HCT116 (cell line): Measurements from ENCODE around the gene NEUROD2. TPM values are rescaled to one million over a fixed set of nuclear protein-coding genes. Genes with fewer than 3 reads are reported as not detected.

ENCODE experiments used
- ATAC-seq: fragments of 200-7000 bp; cut with Tn5 transposase; 2 replicates; pipeline ENCODE4 v1.9.1; 2020; ENCODE audit warnings: mild to moderate bottlenecking, moderate library complexity
- BruUV-seq: library from RNA; stranded (reverse); fragments of 400-500 nt; replicated peaks from 2 replicates; lab custom pipeline; 2021; lab: Mats Ljungman, UMichigan
- CTCF ChIA-PET: fragments of 300-600 bp; sonication (Branson Sonifier 250); formaldehyde crosslinking; loops from one replicate; lab custom pipeline; 2021; ENCODE audit warnings: antibody characterized with exemption; lab: Charles Lee
- POLR2A ChIA-PET: fragments of 300-600, 350-600 bp; sonication (Branson Sonifier 250); formaldehyde crosslinking; loops from one replicate; lab custom pipeline; 2021; ENCODE audit warnings: antibody characterized with exemption; lab: Charles Lee
- RAD21 ChIA-PET, 2 experiments: fragments of 300-600 bp; sonication (Branson Sonifier 250); formaldehyde crosslinking; loops; one replicate each; lab custom pipeline; 2023; ENCODE audit warnings: low total read pairs in 2 of 2; ENCODE audit not compliant: uncharacterized antibody in 2 of 2, unreplicated experiment in 2 of 2, low non-redundant PET in 1 of 2; lab: Charles Lee
- DNase-seq: peaks from one replicate; pipeline ENCODE4 v3.0.0-alpha.2; 2010; ENCODE audit warnings: low read depth, low spot score
- H2AFZ ChIP-seq: fragments of 200-600 bp; shearing (Covaris generic), sonication (generic); 2 replicates; pipeline ENCODE4 v1.6.1; 2017; ENCODE audit warnings: low read depth, mixed run types, mixed read lengths, antibody characterized with exemption, low read length; ENCODE audit not compliant: poor library complexity, severe bottlenecking
- H3K27ac ChIP-seq: 2 replicates; pipeline ENCODE4 v1.5.1; 2012; ENCODE audit warnings: low read depth, low read length
- H3K27me3 ChIP-seq: fragments of 200-600 bp; sonication (generic); 2 replicates; pipeline ENCODE4 v1.6.1; 2016; ENCODE audit warnings: mixed run types, low read length, mixed read lengths; ENCODE audit not compliant: insufficient read depth
- H3K36me3 ChIP-seq, 2 experiments: fragments of 200-500 bp in 1 of 2; fragments of 200-600 bp in 1 of 2; sonication (Bioruptor generic) in 1 of 2; sonication (generic) in 1 of 2; 2 replicates each; pipeline versions ENCODE4 v1.5.1 to v1.6.1; 2014 to 2016; ENCODE audit warnings: low read length in 2 of 2, inconsistent platforms in 1 of 2, mixed read lengths in 1 of 2, mixed run types in 1 of 2; ENCODE audit not compliant: insufficient read depth in 2 of 2, control insufficient read depth in 1 of 2
- H3K4me1 ChIP-seq, 2 experiments: fragments of 200-600 bp in 1 of 2; sonication (generic) in 1 of 2; 2 replicates each; pipeline versions ENCODE4 v1.5.1 to v1.6.1; 2012 to 2017; ENCODE audit warnings: low read length in 2 of 2, inconsistent platforms in 1 of 2, mild to moderate bottlenecking in 1 of 2, mixed read lengths in 1 of 2, mixed run types in 1 of 2, moderate library complexity in 1 of 2; ENCODE audit not compliant: insufficient read depth in 2 of 2, control insufficient read depth in 1 of 2
- H3K4me2 ChIP-seq: fragments of 200-600 bp; sonication (generic); 2 replicates; pipeline ENCODE4 v1.6.1; 2017; ENCODE audit warnings: mixed run types, low read length, mixed read lengths
- H3K4me3 ChIP-seq, 2 experiments: fragments of 200-600 bp in 1 of 2; sonication (generic) in 1 of 2; replicated peaks in 1 of 2; 2 replicates each; pipeline ENCODE4 v1.5.1; 2011 to 2016; ENCODE audit warnings: low read length in 2 of 2, control low read depth in 1 of 2, low read depth in 1 of 2, mild to moderate bottlenecking in 1 of 2, mixed read lengths in 1 of 2, mixed run types in 1 of 2
- H3K79me2 ChIP-seq: fragments of 200-600 bp; sonication (generic); 2 replicates; pipeline ENCODE4 v1.6.1; 2017; ENCODE audit warnings: mild to moderate bottlenecking, mixed run types, low read length, moderate library complexity, mixed read lengths; ENCODE audit not compliant: insufficient read depth
- H3K9ac ChIP-seq: fragments of 200-600 bp; sonication (generic); 2 replicates; pipeline ENCODE4 v1.6.1; 2016; ENCODE audit warnings: low read length, mixed read lengths
- H3K9me2 ChIP-seq: fragments of 200-600 bp; sonication (generic), shearing (Covaris generic); 2 replicates; pipeline ENCODE4 v1.6.1; 2017; ENCODE audit warnings: mixed run types, mild to moderate bottlenecking, moderate library complexity; ENCODE audit not compliant: insufficient read depth
- H3K9me3 ChIP-seq, 2 experiments: fragments of 200-500 bp in 1 of 2; fragments of 200-600 bp in 1 of 2; sonication (Bioruptor generic) in 1 of 2; sonication (generic) in 1 of 2; 2 replicates each; pipeline ENCODE4 v1.6.1; 2014 to 2017; ENCODE audit warnings: low read length in 2 of 2, mixed read lengths in 2 of 2, inconsistent platforms in 1 of 2, low read depth in 1 of 2, mild to moderate bottlenecking in 1 of 2, mixed run types in 1 of 2, moderate library complexity in 1 of 2; ENCODE audit not compliant: control insufficient read depth in 1 of 2, insufficient read depth in 1 of 2
- H4K20me1 ChIP-seq: fragments of 200-600 bp; sonication (generic), shearing (Covaris generic); 2 replicates; pipeline ENCODE4 v1.6.1; 2017; ENCODE audit warnings: mixed run types, mild to moderate bottlenecking, moderate library complexity; ENCODE audit not compliant: insufficient read depth
- CEBPB ChIP-seq: IDR thresholded peaks from 2 replicates; pipeline ENCODE4 v1.6.1; 2012; ENCODE audit warnings: low read depth
- EGR1 ChIP-seq: IDR thresholded peaks from 2 replicates; pipeline ENCODE4 v1.6.1; 2012; ENCODE audit warnings: low read depth
- ELF1 ChIP-seq: IDR thresholded peaks from 2 replicates; pipeline ENCODE4 v1.6.1; 2012; ENCODE audit warnings: low read depth, borderline replicate concordance
- EZH2 ChIP-seq: fragments of 200-600 bp; sonication (generic); IDR thresholded peaks from 2 replicates; pipeline ENCODE4 v1.6.1; 2017; ENCODE audit warnings: antibody characterized with exemption, mixed run types
- FOSL1 ChIP-seq: IDR thresholded peaks from 2 replicates; pipeline ENCODE4 v1.6.1; 2012; ENCODE audit warnings: low read depth
- POLR2A ChIP-seq: IDR thresholded peaks from 2 replicates; pipeline ENCODE4 v1.7.0; 2011; ENCODE audit warnings: borderline replicate concordance; ENCODE audit not compliant: insufficient read depth, insufficient read length; ENCODE audit errors: extremely low read depth
- SIN3A ChIP-seq: IDR thresholded peaks from 2 replicates; pipeline ENCODE4 v1.6.1; 2012; ENCODE audit warnings: low read depth
- SRF ChIP-seq: IDR thresholded peaks from 2 replicates; pipeline ENCODE4 v1.6.1; 2012; ENCODE audit warnings: low read depth
- TCF7L2 ChIP-seq: IDR thresholded peaks from 2 replicates; pipeline ENCODE4 v1.7.0; 2011; ENCODE audit warnings: borderline replicate concordance, inconsistent platforms; ENCODE audit not compliant: insufficient read depth, insufficient read length; ENCODE audit errors: extremely low read depth
- YY1 ChIP-seq: IDR thresholded peaks from 2 replicates; pipeline ENCODE4 v1.6.1; 2011; ENCODE audit warnings: low read length, low read depth, moderate library complexity, mild to moderate bottlenecking; ENCODE audit not compliant: insufficient replicate concordance; ENCODE audit errors: extremely low read depth
- ZNF274 ChIP-seq: fragments of 200-500 bp; sonication (Bioruptor generic); IDR thresholded peaks from 2 replicates; pipeline ENCODE4 v1.6.1; 2014; ENCODE audit warnings: mild to moderate bottlenecking, low read depth, low read length, inconsistent platforms
- intact Hi-C: fragments of 100-400 bp; cut with micrococcal nuclease; formaldehyde crosslinking; loops from 2 replicates; pipeline ENCODE4 v1.10.0; 2022
- total RNA-seq: library from RNA; stranded (reverse); gene quantifications from one replicate; pipeline ENCODE4 v1.2.1, GENCODE V29; 2021; ENCODE audit not compliant: unreplicated experiment
- TF ChIP-seq, protein P1 (sequence below): IDR thresholded peaks from 2 replicates; pipeline ENCODE4 v1.6.1; 2011; ENCODE audit warnings: mild to moderate bottlenecking, low read length, moderate library complexity; ENCODE audit not compliant: insufficient replicate concordance; ENCODE audit errors: extremely low read depth
- TF ChIP-seq, protein P2 (sequence below): IDR thresholded peaks from 2 replicates; pipeline ENCODE4 v1.6.1; 2012

The NEUROD2 gene
- total RNA-seq, 1 experiment from 2014 or later = not detected

DNA sequence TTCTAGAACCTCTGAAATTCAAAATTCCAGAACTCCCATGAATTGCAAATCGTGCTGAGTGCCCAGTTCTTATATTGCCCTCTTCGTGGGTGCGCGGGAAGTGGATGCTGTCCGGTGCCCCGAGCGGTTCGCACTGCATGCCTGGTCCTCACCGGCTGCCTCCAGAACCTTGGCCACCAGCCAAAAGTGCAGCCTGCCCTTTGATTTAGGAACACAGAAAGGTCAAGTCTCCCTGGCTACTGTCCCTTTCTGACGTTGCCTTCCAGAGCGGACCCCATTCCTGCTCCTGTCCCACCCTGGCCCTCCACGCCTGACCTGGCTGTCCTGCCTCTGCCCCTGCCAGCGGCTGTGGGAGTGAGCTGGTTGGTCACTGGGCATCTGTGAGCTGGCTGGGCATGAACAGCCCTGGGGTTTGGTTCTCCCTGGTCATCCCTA, 9.7 kb downstream of the NEUROD2 start:
- intact Hi-C loops = no loop called here
- no peak for TF ChIP-seq POLR2A
- TF ChIP-seq, protein P1, sequence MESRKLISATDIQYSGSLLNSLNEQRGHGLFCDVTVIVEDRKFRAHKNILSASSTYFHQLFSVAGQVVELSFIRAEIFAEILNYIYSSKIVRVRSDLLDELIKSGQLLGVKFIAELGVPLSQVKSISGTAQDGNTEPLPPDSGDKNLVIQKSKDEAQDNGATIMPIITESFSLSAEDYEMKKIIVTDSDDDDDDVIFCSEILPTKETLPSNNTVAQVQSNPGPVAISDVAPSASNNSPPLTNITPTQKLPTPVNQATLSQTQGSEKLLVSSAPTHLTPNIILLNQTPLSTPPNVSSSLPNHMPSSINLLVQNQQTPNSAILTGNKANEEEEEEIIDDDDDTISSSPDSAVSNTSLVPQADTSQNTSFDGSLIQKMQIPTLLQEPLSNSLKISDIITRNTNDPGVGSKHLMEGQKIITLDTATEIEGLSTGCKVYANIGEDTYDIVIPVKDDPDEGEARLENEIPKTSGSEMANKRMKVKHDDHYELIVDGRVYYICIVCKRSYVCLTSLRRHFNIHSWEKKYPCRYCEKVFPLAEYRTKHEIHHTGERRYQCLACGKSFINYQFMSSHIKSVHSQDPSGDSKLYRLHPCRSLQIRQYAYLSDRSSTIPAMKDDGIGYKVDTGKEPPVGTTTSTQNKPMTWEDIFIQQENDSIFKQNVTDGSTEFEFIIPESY = no peak
- no peak for TF ChIP-seq EZH2
- TF ChIP-seq, protein P2, sequence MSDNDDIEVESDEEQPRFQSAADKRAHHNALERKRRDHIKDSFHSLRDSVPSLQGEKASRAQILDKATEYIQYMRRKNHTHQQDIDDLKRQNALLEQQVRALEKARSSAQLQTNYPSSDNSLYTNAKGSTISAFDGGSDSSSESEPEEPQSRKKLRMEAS = no peak
- no peak for TF ChIP-seq SRF
- no peak for TF ChIP-seq CEBPB
- TF ChIP-seq ELF1 = no peak
- TF ChIP-seq EGR1 = no peak
- no peak for TF ChIP-seq ZNF274
- no peak for TF ChIP-seq FOSL1
- TF ChIP-seq SIN3A = no peak
- TF ChIP-seq TCF7L2 = no peak
- TF ChIP-seq YY1 = no peak
- Histone ChIP-seq H3K27me3 (peaks cover 66% of the 10 kb centered on the region), H3K9me3 (no peaks in the 10 kb centered on the region), H3K4me1 (no peaks in the 10 kb centered on the region), H3K27ac (no peak overlapping the region), H3K9me2 (no peaks in the 10 kb centered on the region), H3K4me2 (no peak overlapping the region), H3K4me3 (no peak overlapping the region), H3K36me3 (no peaks in the 10 kb centered on the region), H2AFZ (no peak overlapping the region), H3K9ac (no peak overlapping the region), H3K79me2 (no peaks in the 10 kb centered on the region), H4K20me1 (no peaks in the 10 kb centered on the region)
- BruUV-seq = no TSS peak
- no peak for ATAC-seq
- ChIA-PET CTCF (no interaction called here), RAD21 (no interaction called here), POLR2A (no interaction called here)
- DNase-seq = no peak
